Activated CD4-positive, alpha-beta T cell treated with anti-CD3 and anti-CD28 coated beads, Interleukin-2, amount 50 U/mL, for 4 hours (primary cell): ENCODE measurements around the gene XIRP1.
A peak's percentile ranks its signal among the peaks of the same experiment; 100 is the strongest.
"Not testable (repeated sequence)": the region's sequence is repeated elsewhere in the genome, so short reads cannot be mapped to it uniquely, and the experiment has no call there.

ENCODE experiments used
- DNase-seq, 2 experiments: peaks; one replicate each; pipeline ENCODE4 v3.0.0-alpha.2; 2020

XIRP1 gene

GRCh38 chr3:39184968-39185285, 7.5 kb downstream of the XIRP1 start:
- no peak for DNase-seq

DNA sequence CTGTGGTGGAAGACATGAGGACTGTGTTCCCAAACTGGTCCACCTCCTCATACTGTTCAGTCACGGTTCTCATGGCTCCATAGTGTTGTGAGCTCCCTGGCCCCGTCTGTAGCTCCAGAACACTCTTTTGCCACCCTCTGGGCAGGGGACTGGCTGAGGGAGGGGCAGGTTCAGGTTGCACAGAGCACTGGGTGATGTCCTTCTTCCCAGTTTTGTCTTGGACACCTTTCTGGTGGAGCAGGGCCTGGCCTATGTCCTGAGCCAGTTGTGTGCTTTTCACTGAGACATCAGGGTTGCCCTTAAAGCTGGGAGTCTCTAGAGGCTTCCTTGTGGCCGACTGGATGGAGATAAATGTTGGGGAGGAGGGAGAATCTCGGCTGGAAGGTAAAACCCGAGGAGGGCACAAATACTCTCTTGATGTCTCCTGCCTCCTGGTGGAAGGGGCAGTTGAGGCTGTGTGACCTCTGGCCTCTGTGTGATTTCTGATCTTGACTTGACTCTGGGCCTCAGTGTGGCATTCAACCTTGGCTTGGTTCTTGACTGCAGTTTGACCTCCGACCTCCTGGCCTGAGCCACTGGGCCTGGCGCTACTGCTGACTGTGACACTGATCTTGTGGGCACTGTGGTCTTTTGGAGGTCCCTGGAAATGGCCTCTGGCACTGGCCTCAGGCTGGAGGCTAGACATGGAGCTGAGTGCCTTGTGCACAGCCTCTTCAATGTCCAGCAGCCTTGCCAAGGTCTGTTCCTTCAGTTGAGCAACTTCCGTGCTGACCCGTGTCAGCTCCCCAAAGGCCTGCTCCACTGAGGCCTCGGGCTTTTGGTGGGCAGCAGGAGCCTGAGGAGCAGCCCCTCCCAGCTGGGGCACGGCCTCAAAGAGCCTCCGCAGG, 8.1 kb downstream of the XIRP1 start:
- DNase-seq = no peak

DNA sequence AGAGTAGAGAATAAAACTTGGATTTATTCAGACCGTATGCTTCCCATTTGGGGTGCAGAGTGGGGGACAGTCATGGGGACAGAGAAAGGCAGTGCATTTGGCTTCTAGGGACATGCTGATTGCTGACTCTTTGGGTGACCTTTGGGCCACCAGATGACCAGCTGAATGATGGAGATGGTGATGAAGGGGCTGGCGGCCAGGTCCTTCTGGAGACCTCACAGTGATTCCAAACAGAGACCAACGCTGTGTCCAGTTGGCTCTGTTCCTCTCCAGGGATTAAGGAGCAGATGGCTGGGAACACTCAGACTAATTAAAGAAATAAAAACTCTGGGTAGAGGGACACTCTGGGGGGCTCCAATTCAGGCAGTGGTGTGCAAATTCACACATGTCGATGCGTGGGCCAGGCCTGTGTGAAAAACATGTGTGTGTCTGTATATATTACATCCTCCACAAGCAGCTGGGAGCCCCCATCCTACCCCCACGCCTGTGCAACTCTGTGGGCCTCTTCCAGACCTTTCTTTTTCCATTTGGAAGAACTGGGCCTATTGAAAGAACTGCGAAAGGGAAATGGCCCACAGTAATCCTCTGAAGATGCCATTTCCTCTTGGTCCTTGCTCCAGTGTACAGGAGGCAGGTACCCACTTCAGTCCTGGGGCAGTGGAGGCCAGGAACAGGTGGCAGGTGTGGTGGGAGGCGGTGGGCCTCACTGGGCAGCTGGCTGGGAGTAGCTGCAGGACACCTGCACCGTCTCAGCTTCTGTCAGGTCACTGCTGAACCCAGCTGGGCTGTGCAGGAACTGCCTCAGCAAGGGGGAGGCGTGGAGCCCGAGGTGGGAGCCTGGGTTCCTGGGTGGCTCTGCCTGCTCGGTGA, 8.9 kb downstream of the XIRP1 start:
- DNase-seq = no peak

DNA sequence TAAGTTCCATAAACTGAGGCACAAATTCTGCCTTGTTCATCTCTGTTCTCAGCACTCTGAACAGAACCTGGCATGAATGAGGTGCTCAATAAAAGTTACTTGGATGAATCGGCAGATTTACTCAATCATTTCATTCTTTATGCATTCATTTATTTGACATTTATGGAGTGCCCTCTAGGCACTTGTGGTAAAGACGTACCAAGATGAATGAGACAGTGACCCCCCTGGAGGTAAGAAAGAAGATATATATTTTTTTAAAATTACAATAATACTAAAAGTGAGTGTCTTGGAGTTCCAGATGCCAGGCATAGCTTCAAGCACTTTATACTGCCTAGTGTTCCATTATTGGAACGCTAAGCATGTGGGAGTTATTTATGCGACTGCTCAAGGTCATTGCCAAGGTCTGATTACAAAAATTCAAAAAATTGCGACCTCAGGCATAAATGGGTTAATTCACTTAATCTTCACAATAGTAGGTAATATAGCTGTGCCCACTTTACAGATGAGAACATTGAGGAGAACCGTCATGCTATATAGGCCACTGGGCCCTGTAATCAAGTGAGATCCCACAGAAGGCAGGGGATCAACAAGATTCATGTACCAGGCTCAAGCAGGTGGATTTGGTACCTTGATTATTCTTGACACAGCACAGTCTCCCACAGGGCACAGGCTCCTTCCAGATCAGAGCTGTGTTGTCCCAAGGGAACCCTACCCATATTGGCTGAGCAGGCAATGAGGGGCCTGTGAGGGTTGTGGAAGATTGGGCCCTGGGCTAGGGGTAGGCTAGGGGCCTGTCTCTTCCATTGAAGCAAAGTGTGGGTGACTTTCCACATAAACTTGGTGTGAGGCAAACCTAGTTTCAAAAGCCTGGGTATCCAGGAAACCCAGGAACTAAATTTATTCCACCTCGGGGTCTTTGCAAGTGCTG, 10.7 kb downstream of the XIRP1 start:
- DNase-seq = no peak

DNA sequence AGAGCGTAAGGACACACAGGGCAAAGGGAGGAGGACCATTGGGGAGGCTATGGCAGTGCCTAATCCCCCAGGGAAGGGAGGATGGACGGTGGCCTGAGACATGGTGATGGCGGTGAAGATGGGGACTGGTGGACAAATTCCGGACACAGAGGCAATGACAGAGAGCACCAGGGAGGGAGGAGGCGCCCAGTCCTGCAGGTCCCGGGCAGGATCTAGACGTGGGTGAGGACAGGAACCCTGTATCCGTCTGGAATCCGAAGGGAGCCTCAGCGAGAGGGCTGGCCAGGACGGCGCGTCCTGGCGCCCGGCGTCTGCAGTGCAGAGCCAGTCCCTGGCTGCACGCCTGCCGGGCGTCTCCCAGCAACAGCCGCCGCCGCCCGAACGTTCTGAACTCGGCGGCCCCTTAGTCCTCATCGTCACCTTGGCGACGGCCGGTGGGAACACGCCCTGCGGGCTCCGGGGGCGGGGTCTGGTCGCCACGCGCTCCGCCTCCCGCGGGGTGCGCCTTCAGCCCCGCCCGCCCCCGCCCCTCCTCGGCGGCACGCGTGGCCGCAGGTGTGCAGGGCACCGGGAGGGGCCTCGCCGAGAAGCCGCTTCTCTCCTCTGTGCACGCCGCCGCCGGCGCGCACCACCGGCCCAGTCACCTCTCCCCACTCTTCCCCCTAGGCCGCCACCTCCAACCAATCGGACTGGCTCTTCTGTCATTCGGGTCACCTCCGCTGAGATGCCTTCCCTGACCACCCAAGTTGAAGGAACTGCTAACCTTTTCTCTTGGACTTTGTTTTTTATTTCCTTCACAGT, 11.6 kb downstream of the XIRP1 start:
- peak; percentile 84 for DNase-seq

- DNase-seq = no peak
Observed at GRCh38 chr3:39180183-39180545, 12.2 kb downstream of the XIRP1 start.

GRCh38 chr3:39178553-39178952, 13.8 kb downstream of the XIRP1 start:
- no peak for DNase-seq

DNA sequence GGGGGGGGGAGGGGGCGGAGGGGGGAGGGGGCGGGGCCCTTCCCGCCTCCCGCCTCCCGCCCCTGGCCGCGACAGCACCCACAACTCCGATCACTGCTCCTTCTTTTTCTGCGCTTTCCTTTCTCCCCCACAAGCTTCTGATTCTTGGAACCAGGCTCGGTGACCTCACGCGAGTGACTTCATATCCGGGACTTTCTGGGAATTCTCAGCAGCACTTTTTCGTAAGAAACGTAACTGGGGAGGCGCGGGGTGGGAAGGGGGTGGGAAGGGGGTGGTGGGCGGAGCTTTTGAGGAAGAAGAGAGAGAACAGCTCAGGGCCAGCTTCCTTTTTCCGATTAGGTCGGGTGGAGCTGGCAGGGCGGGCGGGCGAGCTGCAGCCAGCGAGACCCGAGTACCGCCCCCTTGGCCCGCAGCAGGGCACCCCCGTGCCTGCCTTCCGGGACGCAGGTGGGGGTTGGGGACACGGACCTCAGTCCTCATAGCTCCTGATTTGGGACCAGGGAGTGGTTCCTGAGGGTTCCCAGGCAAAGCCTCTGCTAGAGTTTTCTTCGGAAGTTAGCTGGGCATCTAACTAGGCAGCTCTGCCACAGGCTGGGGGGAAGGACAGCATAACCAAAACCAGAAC, 14.6 kb downstream of the XIRP1 start:
- peak; percentile 79 to 83 for DNase-seq

DNA sequence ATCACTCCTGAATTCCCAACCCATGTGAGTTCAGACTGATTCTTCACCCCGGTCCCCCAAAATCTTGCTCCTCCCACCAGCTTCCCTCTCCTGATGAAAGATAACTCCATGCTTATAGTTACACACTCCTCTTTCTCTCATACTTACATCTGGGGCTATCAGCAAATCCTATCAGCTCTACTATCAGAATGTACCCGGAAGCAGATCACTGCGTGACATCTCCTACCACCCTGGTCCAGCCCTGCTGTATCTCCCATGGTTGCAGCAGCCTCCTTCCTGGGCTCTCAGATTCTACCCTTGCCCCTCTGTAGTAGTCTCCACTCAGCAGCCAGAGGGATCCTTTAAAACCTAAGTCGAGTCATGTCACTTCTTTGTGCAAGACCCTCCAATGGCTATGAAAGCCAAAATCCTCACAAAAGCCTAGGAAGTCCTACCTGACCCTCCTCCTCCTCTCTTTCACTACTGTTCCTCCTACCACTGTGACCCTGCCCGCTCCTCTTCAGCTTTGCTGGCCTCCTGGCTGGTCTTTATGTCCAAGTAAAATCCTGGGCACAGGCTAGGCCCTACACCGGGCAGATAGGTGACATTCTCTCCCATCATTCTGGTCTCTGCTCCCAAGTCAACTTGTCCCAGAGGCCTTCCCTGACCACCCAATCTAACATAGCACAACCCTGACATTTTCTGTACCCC, 16.2 kb downstream of the XIRP1 start:
- DNase-seq = no peak

- no peak for DNase-seq
Observed at GRCh38 chr3:39173318-39174125, 18.9 kb downstream of the XIRP1 start.

DNA sequence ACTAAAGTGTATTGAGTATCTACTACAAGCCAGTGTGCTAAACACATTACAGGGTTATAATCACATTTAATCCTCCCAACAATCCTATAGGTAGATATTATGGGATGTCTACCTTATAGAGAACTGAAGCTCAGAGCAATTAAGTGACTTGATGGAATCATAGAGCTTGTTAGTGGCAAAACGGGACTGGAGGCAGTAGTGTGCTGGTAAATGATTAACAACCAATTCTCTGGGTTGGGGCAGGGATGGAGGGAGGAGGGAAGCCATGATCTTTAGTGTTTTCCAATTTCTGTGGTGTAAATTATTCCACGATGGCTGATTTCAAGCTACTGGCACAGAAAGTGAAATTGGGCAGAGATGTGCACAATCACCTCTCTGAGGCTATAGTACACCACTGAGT, 20.5 kb downstream of the XIRP1 start:
- no peak for DNase-seq

GRCh38 chr3:39170877-39171276, 21.5 kb downstream of the XIRP1 start:
- not testable (repeated sequence) for DNase-seq

DNA sequence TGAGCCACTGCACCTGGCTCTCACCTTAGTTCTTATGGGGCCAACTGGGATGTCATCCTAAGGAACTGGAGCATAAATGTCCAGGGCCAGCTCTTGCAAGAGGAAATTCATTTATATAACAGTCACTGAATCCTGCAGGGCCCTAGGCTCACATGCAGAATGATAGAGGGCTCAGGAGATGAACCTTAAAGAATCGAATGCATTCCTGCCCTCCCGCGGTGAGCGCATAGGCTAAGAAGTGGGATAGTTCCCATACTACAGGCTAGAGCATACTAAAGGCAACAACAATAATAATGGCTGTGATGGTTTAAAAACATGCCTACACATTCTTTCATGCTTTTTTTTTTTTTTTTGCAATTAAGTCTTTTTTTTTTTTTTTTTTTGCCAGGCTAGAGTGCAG, 21.9 kb downstream of the XIRP1 start:
- no peak for DNase-seq

- DNase-seq = no peak
Observed at GRCh38 chr3:39169712-39170111, 22.7 kb downstream of the XIRP1 start.

DNA sequence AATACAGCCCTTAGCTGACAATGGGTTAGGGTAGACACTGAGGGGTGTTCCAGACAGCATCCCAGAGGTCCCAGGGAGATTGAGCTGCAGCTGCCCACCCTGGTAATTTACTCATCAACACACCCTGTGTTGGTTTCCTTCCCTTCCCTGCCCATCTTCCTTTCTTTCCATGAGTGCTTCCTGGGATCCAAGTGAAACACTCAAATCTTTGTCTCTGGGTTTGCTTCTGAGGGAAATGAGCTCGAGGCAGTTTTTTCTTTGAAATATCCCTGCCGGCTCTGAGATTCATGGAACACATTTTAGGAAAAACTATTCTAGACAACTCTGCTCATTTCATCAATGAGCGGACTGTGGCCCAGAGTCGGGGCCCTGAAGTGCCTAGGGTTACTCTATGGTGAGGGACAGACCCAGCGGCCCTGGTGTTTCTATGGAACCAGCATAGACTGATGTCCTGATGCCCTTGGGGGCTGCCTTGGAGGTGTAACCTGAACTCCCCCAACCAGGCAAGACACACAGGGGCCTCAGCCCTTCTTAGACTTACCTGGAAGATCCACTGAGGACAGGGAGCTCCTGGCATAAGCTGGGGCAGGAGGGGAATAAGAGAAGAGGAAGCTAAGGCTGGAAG, 24.1 kb downstream of the XIRP1 start:
- DNase-seq = no peak

DNA sequence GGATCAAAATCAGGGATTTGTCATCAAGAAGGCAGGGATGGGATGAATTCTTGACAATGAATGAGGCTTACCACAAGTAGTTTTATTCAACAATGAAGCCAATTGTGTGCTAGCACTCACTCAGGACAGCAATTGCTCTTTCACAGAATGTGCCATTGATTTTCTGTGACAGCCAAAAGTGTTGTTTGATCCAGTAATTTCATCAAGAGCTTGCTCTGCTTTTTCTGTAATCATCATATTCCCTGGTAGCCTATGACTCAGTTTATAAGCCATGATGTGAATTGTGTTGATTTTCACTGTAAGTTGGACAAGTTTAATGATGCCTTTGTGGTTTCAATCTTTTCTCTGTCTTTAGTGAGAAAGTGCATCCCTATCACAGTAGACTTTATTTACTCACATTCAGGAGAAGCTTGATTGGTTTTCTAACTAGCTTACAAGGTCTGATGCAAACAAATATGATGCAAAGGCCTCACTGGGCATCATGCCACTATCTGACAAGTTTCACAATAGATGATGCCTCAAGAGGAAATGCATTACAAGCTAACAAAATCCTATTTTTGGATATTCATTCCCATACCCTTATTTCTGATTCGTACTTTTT, 25.4 kb downstream of the XIRP1 start:
- DNase-seq = no peak

- no peak for DNase-seq
Observed at GRCh38 chr3:39166134-39166710, 26.2 kb downstream of the XIRP1 start.

DNA sequence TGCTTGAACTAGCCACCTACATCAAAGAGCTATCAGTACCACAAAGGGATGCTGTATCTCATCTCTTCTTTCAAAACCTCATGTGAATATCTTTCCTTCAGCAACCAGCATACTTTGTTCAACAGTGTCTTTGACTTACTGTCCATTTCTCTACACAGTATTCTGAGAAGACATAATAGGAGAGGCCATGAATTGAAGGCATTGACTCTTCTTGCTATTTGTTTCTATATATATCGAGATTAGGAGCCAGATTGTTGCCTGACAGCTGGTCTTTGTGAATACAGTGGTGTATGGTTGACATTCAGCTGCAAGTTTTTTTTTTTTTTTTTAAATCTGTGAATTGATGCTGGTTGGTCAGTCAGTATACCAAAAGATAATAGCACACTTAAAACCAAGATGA, 26.9 kb downstream of the XIRP1 start:
- no peak for DNase-seq

- DNase-seq = no peak
Observed at GRCh38 chr3:39164414-39164813, 28.0 kb downstream of the XIRP1 start.
